CD8-positive, alpha-beta memory T cell (primary cell): ENCODE data around the gene COMMD2. TPM values are rescaled to one million over a fixed set of nuclear protein-coding genes. Genes with fewer than 3 reads are reported as not detected.

Experiments
- CTCF ChIA-PET: fragments of 350-600 bp; sonication (Branson Sonifier 250); formaldehyde crosslinking; loops from one replicate; lab custom pipeline; 2021; ENCODE audit warnings: antibody characterized with exemption; lab: Charles Lee
- POLR2A ChIA-PET: fragments of 350-600 bp; sonication (Branson Sonifier 250); formaldehyde crosslinking; loops from one replicate; lab custom pipeline; 2021; ENCODE audit warnings: antibody characterized with exemption; lab: Charles Lee
- DNase-seq, 5 donors: peaks; one replicate each; pipeline versions ENCODE4 v3.0.0 to v3.0.0-alpha.2; 2020 to 2022; ENCODE audit warnings: mixed read lengths in 1 of 5
- H3K27ac ChIP-seq: one replicate; pipeline ENCODE4 v1.7.0; 2013; ENCODE audit warnings: low read depth, mild to moderate bottlenecking, low read length, moderate library complexity
- H3K27me3 ChIP-seq: 2 replicates; pipeline ENCODE4 v1.7.0; 2013; ENCODE audit warnings: low read length, mild to moderate bottlenecking; ENCODE audit not compliant: insufficient read depth, poor library complexity, severe bottlenecking
- H3K36me3 ChIP-seq: 2 replicates; pipeline ENCODE4 v1.7.0; 2013; ENCODE audit warnings: mild to moderate bottlenecking, low read length, moderate library complexity; ENCODE audit not compliant: insufficient read depth
- H3K4me1 ChIP-seq: 2 replicates; pipeline ENCODE4 v1.7.0; 2013; ENCODE audit warnings: mild to moderate bottlenecking, low read length, moderate library complexity; ENCODE audit not compliant: insufficient read depth
- H3K4me3 ChIP-seq: 2 replicates; pipeline ENCODE4 v1.7.0; 2013; ENCODE audit warnings: mild to moderate bottlenecking, low read length
- H3K9me3 ChIP-seq: 2 replicates; pipeline ENCODE4 v1.7.0; 2013; ENCODE audit warnings: mild to moderate bottlenecking, low read length
- H3K27ac Mint-ChIP-seq, 8 donors: one replicate each; pipeline ENCODE4 v1.8.0; 2020 to 2021; ENCODE audit warnings: mixed read lengths in 8 of 8, mild to moderate bottlenecking in 6 of 8, inconsistent platforms in 3 of 8, moderate library complexity in 3 of 8
- H3K27me3 Mint-ChIP-seq, 2 donors: one replicate each; pipeline ENCODE4 v1.8.0; 2020 to 2021; ENCODE audit warnings: mixed read lengths in 2 of 2, mild to moderate bottlenecking in 1 of 2, moderate library complexity in 1 of 2
- H3K36me3 Mint-ChIP-seq, 3 donors: one replicate each; pipeline ENCODE4 v1.8.0; 2020 to 2021; ENCODE audit warnings: mixed read lengths in 3 of 3, inconsistent platforms in 1 of 3, mild to moderate bottlenecking in 1 of 3
- H3K4me1 Mint-ChIP-seq, 3 donors: one replicate each; pipeline ENCODE4 v1.8.0; 2020 to 2021; ENCODE audit warnings: mixed read lengths in 3 of 3, inconsistent platforms in 1 of 3, mild to moderate bottlenecking in 1 of 3
- H3K4me3 Mint-ChIP-seq, 7 donors: one replicate each; pipeline ENCODE4 v1.8.0; 2020 to 2021; ENCODE audit warnings: mixed read lengths in 7 of 7, mild to moderate bottlenecking in 6 of 7, moderate library complexity in 4 of 7, inconsistent platforms in 2 of 7
- H3K9me3 Mint-ChIP-seq, 5 donors: one replicate each; pipeline ENCODE4 v1.8.0; 2020 to 2022; ENCODE audit warnings: mixed read lengths in 5 of 5, mild to moderate bottlenecking in 3 of 5, moderate library complexity in 2 of 5, inconsistent platforms in 1 of 5
- polyA plus RNA-seq: library from polyadenylated mRNA; unstranded; fragments of 300-500 nt; fragmentation: Illumina TruSeq; gene quantifications from one replicate; pipeline ENCODE4 v1.2.3, GENCODE V29; 2021
- total RNA-seq, 2 experiments: library from RNA; stranded (reverse); gene quantifications; one replicate each; pipeline ENCODE4 v1.2.3, GENCODE V29; 2021

The COMMD2 gene
- total and polyA plus RNA-seq, 3 experiments from 2014 or later, result 42.4 to 68.4 (median 48.4) TPM

DNA sequence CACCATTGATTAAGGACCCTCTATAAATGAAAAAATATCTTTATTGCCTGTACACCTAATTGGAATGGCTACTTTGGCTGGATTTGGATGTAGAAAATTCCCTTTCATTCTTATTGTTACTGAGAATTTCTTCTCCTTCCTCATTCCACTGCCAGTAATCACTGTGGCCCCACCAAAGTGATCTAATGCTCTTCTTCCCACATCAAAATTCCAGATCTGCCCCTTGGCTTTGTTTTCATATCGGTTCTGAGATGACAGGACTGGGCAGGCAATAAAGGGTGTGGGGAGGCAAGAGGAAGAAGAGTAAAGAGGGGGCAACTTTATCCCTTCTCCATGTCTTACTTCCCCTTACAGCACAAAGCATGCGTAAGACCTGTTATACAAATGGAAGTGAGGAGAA lies 38.0 kb upstream of the COMMD2 start:
- H3K4me1 Mint-ChIP-seq, result no peaks in the 10 kb centered on the region
- H3K27me3 Mint-ChIP-seq, result peaks cover 19 to 57% of the 10 kb centered on the region in 2 donors
- H3K36me3 Mint-ChIP-seq, result peaks cover 0 to 3% (median 0%) of the 10 kb centered on the region in 3 donors
- H3K4me3 Mint-ChIP-seq, result no peak overlapping the region
- H3K27me3 ChIP-seq, result no peaks in the 10 kb centered on the region
- no peak overlapping the region for H3K27ac Mint-ChIP-seq
- no peaks in the 10 kb centered on the region for H3K36me3 ChIP-seq
- no peaks in the 10 kb centered on the region for H3K9me3 ChIP-seq
- peaks cover 0 to 3% (median 0%) of the 10 kb centered on the region in 5 donors for H3K9me3 Mint-ChIP-seq
- CTCF ChIA-PET, result no interaction called here
- POLR2A ChIA-PET, result no interaction called here
- no peak overlapping the region for H3K4me3 ChIP-seq
- no peaks in the 10 kb centered on the region for H3K4me1 ChIP-seq
- H3K27ac ChIP-seq, result no peak overlapping the region
- DNase-seq, result no peak

DNA sequence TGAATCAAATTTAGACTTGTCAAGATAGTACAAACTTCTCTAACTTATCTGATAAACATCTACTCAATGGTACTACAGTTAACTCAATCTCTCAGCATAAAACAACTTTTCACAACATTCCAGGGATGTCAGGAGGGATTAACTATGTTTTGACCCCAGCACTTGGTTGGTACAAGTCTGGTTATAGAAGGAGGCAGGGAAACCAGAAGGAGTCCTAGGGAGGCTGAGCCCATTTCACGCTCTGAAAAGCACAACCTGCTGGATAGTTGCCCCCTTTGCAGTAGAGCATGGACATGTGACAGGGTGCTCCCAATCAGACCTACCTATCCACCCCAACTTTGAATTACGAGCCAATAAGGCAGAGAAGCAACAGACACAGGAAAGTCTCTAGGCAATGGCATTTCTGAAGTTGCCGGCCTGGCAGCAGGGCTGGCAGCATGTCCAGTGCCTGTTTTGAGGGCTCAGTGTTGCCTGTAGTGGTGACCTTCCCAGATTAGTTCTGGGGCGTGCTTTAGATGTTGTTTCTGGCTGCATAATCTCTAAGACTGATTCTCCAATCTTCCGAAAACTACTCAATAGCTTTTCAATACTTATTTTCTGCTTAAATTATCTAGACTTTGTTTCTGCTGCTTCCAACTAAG lies 31.9 kb upstream of the COMMD2 start:
- H3K4me1 ChIP-seq, result no peaks in the 10 kb centered on the region
- H3K27ac ChIP-seq, result no peak overlapping the region
- POLR2A ChIA-PET, result no interaction called here
- no peaks in the 10 kb centered on the region for H3K27me3 ChIP-seq
- Mint-ChIP-seq H3K27me3 (peaks cover 10 to 17% of the 10 kb centered on the region in 2 donors), H3K9me3 (peaks cover 0 to 3% (median 0%) of the 10 kb centered on the region in 5 donors), H3K36me3 (peaks cover 0 to 3% (median 0%) of the 10 kb centered on the region in 3 donors), H3K27ac (no peak overlapping the region), H3K4me3 (no peak overlapping the region), H3K4me1 (no peaks in the 10 kb centered on the region)
- H3K36me3 ChIP-seq, result no peaks in the 10 kb centered on the region
- H3K4me3 ChIP-seq, result no peak overlapping the region
- no peak for DNase-seq
- no peaks in the 10 kb centered on the region for H3K9me3 ChIP-seq
- CTCF ChIA-PET, result no interaction called here

DNA sequence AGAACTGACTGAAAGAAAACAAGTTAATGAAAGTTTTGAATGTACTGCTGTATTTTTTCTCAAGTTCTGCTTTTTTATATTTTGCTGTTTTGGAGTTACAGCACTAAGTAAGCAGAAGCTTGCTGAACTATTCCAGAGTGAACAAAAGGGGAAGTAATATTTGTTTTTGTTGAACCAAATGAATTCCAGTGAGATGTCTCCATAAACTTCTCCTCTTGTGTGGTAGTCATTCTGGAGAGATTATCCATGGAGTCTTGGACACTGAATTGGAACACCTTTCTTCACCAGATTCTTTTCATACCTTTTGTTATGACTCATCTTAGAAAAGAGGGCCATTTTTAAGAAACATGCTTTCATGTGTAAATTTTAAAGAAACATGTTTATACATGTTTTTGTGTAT lies 31.3 kb upstream of the COMMD2 start:
- H3K27me3 ChIP-seq, result no peaks in the 10 kb centered on the region
- H3K9me3 ChIP-seq, result no peaks in the 10 kb centered on the region
- peaks cover 0 to 3% (median 0%) of the 10 kb centered on the region in 3 donors for H3K36me3 Mint-ChIP-seq
- no peak overlapping the region for H3K4me3 ChIP-seq
- POLR2A ChIA-PET, result no interaction called here
- H3K4me1 Mint-ChIP-seq, result no peaks in the 10 kb centered on the region
- H3K9me3 Mint-ChIP-seq, result peaks cover 0 to 3% (median 0%) of the 10 kb centered on the region in 5 donors
- no peak overlapping the region for H3K27ac ChIP-seq
- no peak for DNase-seq
- no peak overlapping the region for H3K27ac Mint-ChIP-seq
- no peaks in the 10 kb centered on the region for H3K36me3 ChIP-seq
- H3K4me1 ChIP-seq, result no peaks in the 10 kb centered on the region
- no peak overlapping the region for H3K4me3 Mint-ChIP-seq
- CTCF ChIA-PET, result no interaction called here
- peaks cover 7 to 14% of the 10 kb centered on the region in 2 donors for H3K27me3 Mint-ChIP-seq

DNA sequence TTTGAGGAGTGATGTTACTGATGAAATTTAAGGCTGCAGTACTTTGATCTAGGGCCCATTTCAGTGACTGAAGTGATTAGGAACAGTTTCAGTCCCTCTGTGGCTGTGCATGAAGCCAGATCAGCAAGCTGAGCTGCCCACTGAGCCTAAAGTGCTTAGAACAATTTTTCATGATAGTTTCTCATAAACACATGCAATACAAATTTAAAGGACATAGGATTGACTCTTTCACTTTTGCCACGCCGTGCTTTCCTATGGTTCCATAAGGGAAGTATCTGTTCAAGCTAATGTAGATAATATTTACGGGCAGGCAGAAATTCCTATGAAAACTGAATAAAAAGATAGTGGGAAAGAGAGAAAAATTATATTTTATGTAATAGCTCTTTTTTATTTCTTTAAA lies 29.5 kb upstream of the COMMD2 start:
- CTCF ChIA-PET, result interaction anchor here (1.2 kb wide), 1 partner anchor 27 kb away, joined by 6 read pairs; no protein-coding TSS in a partner anchor
- H3K9me3 ChIP-seq, result no peaks in the 10 kb centered on the region
- H3K27ac ChIP-seq, result no peak overlapping the region
- H3K36me3 ChIP-seq, result no peaks in the 10 kb centered on the region
- H3K4me3 Mint-ChIP-seq, result no peak overlapping the region
- peaks cover 0 to 3% (median 0%) of the 10 kb centered on the region in 5 donors for H3K9me3 Mint-ChIP-seq
- no peak overlapping the region for H3K4me3 ChIP-seq
- H3K27ac Mint-ChIP-seq, result no peak overlapping the region
- POLR2A ChIA-PET, result no interaction called here
- no peak for DNase-seq
- H3K4me1 ChIP-seq, result no peaks in the 10 kb centered on the region
- H3K27me3 Mint-ChIP-seq, result peaks cover 2 to 9% of the 10 kb centered on the region in 2 donors
- peaks cover 0 to 3% (median 1%) of the 10 kb centered on the region in 3 donors for H3K36me3 Mint-ChIP-seq
- no peaks in the 10 kb centered on the region for H3K27me3 ChIP-seq
- H3K4me1 Mint-ChIP-seq, result no peaks in the 10 kb centered on the region

DNA sequence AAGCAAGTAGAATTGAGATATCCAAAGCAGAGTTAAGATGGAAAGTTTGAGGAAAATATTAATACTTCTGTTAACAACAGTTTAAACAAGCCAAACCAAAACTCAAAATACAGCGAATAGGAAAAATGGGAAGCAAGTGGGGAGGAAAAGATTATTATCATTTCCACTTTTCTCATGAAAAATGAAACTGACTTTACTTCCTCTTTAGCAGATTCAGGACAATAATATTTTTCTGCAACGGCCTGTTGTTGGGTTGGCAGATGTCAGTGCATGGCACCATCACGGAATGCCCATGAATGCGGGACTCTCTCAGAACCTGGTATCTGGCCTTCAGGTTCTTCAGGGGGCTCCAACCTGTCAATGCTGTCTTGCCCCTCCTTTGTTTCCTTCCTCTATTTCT lies 28.9 kb upstream of the COMMD2 start:
- peaks cover 0 to 3% (median 1%) of the 10 kb centered on the region in 3 donors for H3K36me3 Mint-ChIP-seq
- Histone ChIP-seq H3K27me3 (no peaks in the 10 kb centered on the region), H3K36me3 (no peaks in the 10 kb centered on the region), H3K4me3 (no peak overlapping the region), H3K4me1 (no peaks in the 10 kb centered on the region), H3K9me3 (no peaks in the 10 kb centered on the region), H3K27ac (no peak overlapping the region)
- peaks cover 0 to 3% (median 0%) of the 10 kb centered on the region in 5 donors for H3K9me3 Mint-ChIP-seq
- no peaks in the 10 kb centered on the region for H3K4me1 Mint-ChIP-seq
- ChIA-PET POLR2A (no interaction called here), CTCF (no interaction called here)
- peaks cover 2 to 6% of the 10 kb centered on the region in 2 donors for H3K27me3 Mint-ChIP-seq
- no peak overlapping the region for H3K4me3 Mint-ChIP-seq
- no peak overlapping the region for H3K27ac Mint-ChIP-seq
- DNase-seq, result no peak

DNA sequence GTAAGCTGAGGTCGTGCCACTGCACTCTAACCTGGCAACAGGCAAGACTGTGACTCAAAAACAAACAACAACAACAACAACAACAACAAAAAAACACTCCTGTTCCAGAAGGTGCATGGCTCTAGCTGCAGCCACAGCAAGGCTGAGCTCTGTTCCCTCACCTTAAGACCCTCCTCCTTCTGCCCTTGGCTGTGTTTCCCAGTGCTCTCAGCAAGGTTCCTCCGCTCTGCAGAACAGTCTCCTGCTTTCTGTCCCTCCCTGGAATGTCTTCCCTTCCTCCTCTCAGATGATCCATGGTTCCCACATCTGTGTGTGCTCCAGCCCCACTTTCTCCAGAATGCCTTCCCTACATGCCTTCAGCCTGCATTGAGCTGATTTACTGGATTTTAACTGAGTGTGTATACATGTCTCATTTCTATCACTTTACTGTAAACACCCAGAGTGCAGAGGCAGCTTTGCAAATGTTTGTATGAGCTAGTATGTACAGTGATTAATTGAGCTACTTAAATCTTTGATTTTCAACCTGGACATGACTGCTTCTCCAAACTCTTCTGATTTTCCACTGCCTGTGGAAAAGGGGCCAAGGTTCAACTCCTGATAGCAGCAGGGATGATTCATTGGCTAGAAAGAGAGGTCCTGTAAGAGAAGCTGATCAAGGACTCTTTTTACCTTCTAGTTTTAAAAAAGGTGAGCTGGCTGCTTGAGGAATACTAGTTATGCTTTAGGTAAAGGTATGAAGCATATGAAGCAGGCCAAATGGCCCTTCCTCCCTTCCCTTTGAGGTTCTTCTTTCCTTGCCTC lies 25.3 kb upstream of the COMMD2 start:
- H3K9me3 ChIP-seq, result no peaks in the 10 kb centered on the region
- ChIA-PET POLR2A (interaction anchor here (0.5 kb wide), 1 partner anchor 30 kb away, joined by 3 read pairs; no protein-coding TSS in a partner anchor), CTCF (interaction anchor here (1.5 kb wide), 1 partner anchor 31 kb away, joined by 6 read pairs; no protein-coding TSS in a partner anchor)
- Mint-ChIP-seq H3K4me1 (no peaks in the 10 kb centered on the region), H3K27me3 (peaks cover 2 to 6% of the 10 kb centered on the region in 2 donors), H3K4me3 (no peak overlapping the region), H3K9me3 (no peaks in the 10 kb centered on the region), H3K27ac (peak overlapping the region in 1 of 8 donors; percentile 85), H3K36me3 (peaks cover 0 to 1% (median 0%) of the 10 kb centered on the region in 3 donors)
- no peak for DNase-seq
- H3K27me3 ChIP-seq, result no peaks in the 10 kb centered on the region
- no peaks in the 10 kb centered on the region for H3K36me3 ChIP-seq
- H3K4me1 ChIP-seq, result no peaks in the 10 kb centered on the region
- H3K27ac ChIP-seq, result no peak overlapping the region
- H3K4me3 ChIP-seq, result no peak overlapping the region

DNA sequence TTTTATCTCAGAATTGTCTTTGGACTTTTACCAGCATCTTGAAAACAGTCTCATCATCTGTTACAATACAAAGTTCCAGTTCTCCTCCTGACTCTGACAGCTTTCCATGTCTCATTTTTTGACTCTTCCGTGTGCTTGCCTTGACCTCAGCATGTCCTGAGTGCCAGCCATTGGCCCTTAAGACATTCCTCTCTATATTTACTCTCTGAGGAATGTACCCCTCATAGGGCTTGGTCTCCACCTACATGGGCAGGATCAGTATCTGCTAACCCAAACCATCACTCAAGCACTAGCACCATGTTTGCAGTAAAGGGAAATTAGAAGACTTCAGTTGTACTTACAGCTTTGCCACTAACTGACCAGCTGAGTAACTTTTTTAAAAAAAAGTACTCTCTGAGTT lies 23.9 kb upstream of the COMMD2 start:
- H3K4me3 Mint-ChIP-seq, result no peak overlapping the region
- no peaks in the 10 kb centered on the region for H3K36me3 ChIP-seq
- H3K27me3 ChIP-seq, result no peaks in the 10 kb centered on the region
- peaks cover 0 to 1% (median 0%) of the 10 kb centered on the region in 3 donors for H3K36me3 Mint-ChIP-seq
- H3K4me1 Mint-ChIP-seq, result no peaks in the 10 kb centered on the region
- H3K27ac ChIP-seq, result no peak overlapping the region
- H3K4me1 ChIP-seq, result no peaks in the 10 kb centered on the region
- ChIA-PET CTCF (interaction anchor here (0.9 to 1.5 kb wide), 3 partner anchors 10 to 119 kb away, joined by 3 to 6 read pairs (median 3); partner anchors contain the start of gene WWTR1), POLR2A (no interaction called here)
- no peaks in the 10 kb centered on the region for H3K9me3 ChIP-seq
- H3K4me3 ChIP-seq, result no peak overlapping the region
- no peaks in the 10 kb centered on the region for H3K9me3 Mint-ChIP-seq
- H3K27ac Mint-ChIP-seq, result no peak overlapping the region
- peaks cover 2 to 11% of the 10 kb centered on the region in 2 donors for H3K27me3 Mint-ChIP-seq
- DNase-seq, result no peak

DNA sequence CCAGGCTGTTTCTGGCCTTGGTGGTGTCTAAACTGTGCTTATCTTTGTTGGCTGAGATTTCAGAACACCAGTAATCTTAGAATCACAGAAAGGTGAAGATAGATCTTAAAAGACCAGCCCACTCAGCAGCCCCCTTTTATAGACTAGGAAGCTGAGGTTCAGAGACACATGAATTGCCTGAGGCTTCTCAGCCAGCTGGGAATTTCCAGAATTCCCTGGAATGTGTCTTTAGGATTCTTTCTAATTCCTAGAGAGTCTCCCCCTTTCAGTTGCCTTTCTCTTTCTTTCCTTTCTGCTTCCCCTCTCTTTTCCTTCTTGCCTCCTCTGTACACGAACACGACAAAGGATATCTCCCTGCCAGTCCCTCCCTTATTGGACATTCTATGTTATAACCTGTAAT lies 20.6 kb upstream of the COMMD2 start:
- Histone ChIP-seq H3K27ac (no peak overlapping the region), H3K4me3 (no peak overlapping the region), H3K27me3 (no peaks in the 10 kb centered on the region), H3K9me3 (no peaks in the 10 kb centered on the region), H3K4me1 (no peaks in the 10 kb centered on the region), H3K36me3 (no peaks in the 10 kb centered on the region)
- H3K4me1 Mint-ChIP-seq, result no peaks in the 10 kb centered on the region
- ChIA-PET POLR2A (no interaction called here), CTCF (interaction anchor here (1.0 to 3.8 kb wide), 4 partner anchors 36 to 240 kb away, joined by 3 to 17 read pairs (median 4); no protein-coding TSS in a partner anchor)
- H3K27me3 Mint-ChIP-seq, result peaks cover 2 to 18% of the 10 kb centered on the region in 2 donors
- H3K36me3 Mint-ChIP-seq, result peaks cover 0 to 1% (median 0%) of the 10 kb centered on the region in 3 donors
- H3K27ac Mint-ChIP-seq, result peak overlapping the region in 1 of 8 donors; percentile 21
- DNase-seq, result no peak
- no peak overlapping the region for H3K4me3 Mint-ChIP-seq
- no peaks in the 10 kb centered on the region for H3K9me3 Mint-ChIP-seq
